Heart left ventricle (tissue), 16 donors: ENCODE results near the gene EMC7. TPM values are rescaled to one million over a fixed set of nuclear protein-coding genes. Genes with fewer than 3 reads are reported as not detected.

ENCODE experiments used
- ATAC-seq, 4 donors: fragments of 200-7000 bp; cut with Tn5 transposase; one replicate each; pipeline ENCODE4 v1.9.1; 2020 to 2022; ENCODE audit warnings: moderate library complexity in 4 of 4, mild to moderate bottlenecking in 3 of 4, moderate number of reproducible peaks in 1 of 4
- DNase-seq, 5 donors: peaks; one replicate each; pipeline ENCODE4 v3.0.0-alpha.2; 2020
- H3K27ac ChIP-seq, 12 donors: fragments of 200-600 bp; sonication (generic) in 4 of 12; one replicate each; pipeline versions ENCODE4 v1.5.0 to v1.8.0; 2016 to 2022; ENCODE audit warnings: mild to moderate bottlenecking in 2 of 12
- H3K27me3 ChIP-seq, 9 donors: fragments of 200-600 bp; sonication (generic) in 2 of 9; one replicate each; pipeline versions ENCODE4 v1.5.1 to v1.8.0; 2016 to 2022; ENCODE audit warnings: mild to moderate bottlenecking in 3 of 9
- H3K36me3 ChIP-seq, 9 donors: fragments of 200-600 bp; sonication (generic) in 2 of 9; one replicate each; pipeline versions ENCODE4 v1.5.0 to v1.8.0; 2018 to 2022; ENCODE audit warnings: mild to moderate bottlenecking in 2 of 9
- H3K4me1 ChIP-seq, 12 donors: fragments of 200-600 bp; sonication (generic) in 4 of 12; one replicate each; pipeline versions ENCODE4 v1.5.0 to v1.8.0; 2016 to 2022; ENCODE audit warnings: mild to moderate bottlenecking in 3 of 12
- H3K4me3 ChIP-seq, 12 donors: fragments of 200-600 bp; sonication (generic) in 4 of 12; one replicate each; pipeline versions ENCODE4 v1.5.0 to v1.8.0; 2017 to 2022; ENCODE audit warnings: mild to moderate bottlenecking in 9 of 12, moderate library complexity in 4 of 12
- H3K9me3 ChIP-seq, 12 donors: fragments of 200-600 bp; sonication (generic) in 4 of 12; one replicate each; pipeline versions ENCODE4 v1.5.0 to v1.8.0; 2016 to 2022; ENCODE audit warnings: mild to moderate bottlenecking in 1 of 12
- POLR2A ChIP-seq, 2 donors: fragments of 450-650 bp; IDR thresholded peaks; one replicate each; pipeline ENCODE4 v1.6.1; 2017; ENCODE audit warnings: antibody characterized with exemption in 2 of 2, mild to moderate bottlenecking in 2 of 2, moderate library complexity in 2 of 2
- WGBS, 4 donors: extraction: QIAGEN DNeasy Blood & Tissue Kit in 2 of 4; methylation state at CpG; one replicate each; pipeline versions ENCODE4 v1.1.5 to v1.1.7; 2013 to 2018; 5-methylcytosine and 5-hydroxymethylcytosine counted together
- intact Hi-C, 10 donors: fragments of 100-400 bp; cut with DNase I; formaldehyde crosslinking; loops; one replicate each; pipeline versions ENCODE4 v1.11.1 to v1.14.2; 2022
- polyA plus RNA-seq, 2 donors: library from polyadenylated mRNA; stranded (reverse); fragments of 200-250 nt; gene quantifications; one replicate each; pipeline ENCODE4 v1.2.3, GENCODE V29; 2013
- total RNA-seq, 9 donors: library from RNA; depleted of rRNA in 2 of 9; stranded (reverse); fragments of >200 nt in 2 of 9; fragmentation: NEBNext Ultra II Directional in 3 of 9; extraction: Animal tissue kit (Norgen Biotek cat#: 25700) in 3 of 9; gene quantifications; one replicate each; pipeline versions ENCODE4 v1.1.0 to v1.2.4, GENCODE V29; 2016 to 2023
- TF ChIP-seq, protein P1 (sequence below), 12 donors: fragments of 200-600 bp; sonication (generic) in 4 of 12; IDR thresholded peaks; one replicate each; pipeline versions ENCODE4 v1.5.0 to v1.8.0; 2018 to 2022; ENCODE audit warnings: antibody characterized with exemption in 12 of 12, mild to moderate bottlenecking in 5 of 12
- donor health status: ischemic (EF 13 %, LVEDD 7.1; RV severe dilation, severe dysfunction).
- donor health status: healthy with polysubstance abuse.
- donor health status: DM: no; HTN: yes; CAD: no.
- donor health status: DM: no; HTN: no; CAD: no.
- donor health status: ischemic (EF 25% LVEDD 6.9; RV normal size, moderate dysfunction).
- donor health status: ischemic (EF 25% LVEDD 5.7; RV mildly dilated, moderate dysfunction).
- donor health status: healthy.
- donor health status: DM: yes; HTN: yes; CAD: no.
- donor health status: ischemic (EF 35%, LVEDD 5.7; RV mildly dilated, moderate dysfunction).
- donor health status: nonischemic (EF 11% LVEDD 7.7; RV severe dilation, severe dysfunction).
- donor health status: DM: yes; HTN: yes; CAD: no.
- donor health status: PGD.
- donor health status: ischemic (EF 29% LVEDD 5.4; RV normal size, mild dysfunction).
- donor health status: nonischemic (EF 23%, LVEDD 6.1; RV moderate dilation, normal function).

Gene EMC7
- total and polyA plus RNA-seq, 11 donors: 28.9 to 143 (median 65.2) TPM

DNA sequence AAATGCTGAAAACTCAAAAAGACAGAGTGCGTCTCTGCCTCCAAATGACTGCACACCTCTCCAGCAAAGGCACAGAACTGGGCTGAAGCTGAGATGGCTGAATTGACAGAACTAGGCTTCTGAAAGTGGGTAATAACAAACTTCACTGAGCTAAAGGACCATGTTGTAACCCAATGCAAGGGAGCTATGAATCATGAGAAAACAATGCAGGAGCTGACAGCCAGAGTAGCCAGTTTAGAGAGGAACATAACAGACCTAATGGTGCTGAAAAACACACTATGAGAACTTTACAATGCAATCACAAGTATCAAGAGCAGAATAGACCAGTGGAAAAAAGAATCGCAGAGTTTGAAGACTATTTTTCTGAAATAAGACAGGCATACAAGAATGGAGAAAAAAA, 52.5 kb downstream of the EMC7 start:
- H3K9me3 ChIP-seq: peaks cover 0 to 45% (median 15%) of the 10 kb centered on the region in 12 donors
- no peaks in the 10 kb centered on the region for H3K36me3 ChIP-seq
- intact Hi-C loops: no loop called here
- H3K27ac ChIP-seq: no peak overlapping the region
- no peak for DNase-seq
- TF ChIP-seq POLR2A (IDR thresholded peaks at IDR 0.05): no peak
- TF ChIP-seq, protein P1, sequence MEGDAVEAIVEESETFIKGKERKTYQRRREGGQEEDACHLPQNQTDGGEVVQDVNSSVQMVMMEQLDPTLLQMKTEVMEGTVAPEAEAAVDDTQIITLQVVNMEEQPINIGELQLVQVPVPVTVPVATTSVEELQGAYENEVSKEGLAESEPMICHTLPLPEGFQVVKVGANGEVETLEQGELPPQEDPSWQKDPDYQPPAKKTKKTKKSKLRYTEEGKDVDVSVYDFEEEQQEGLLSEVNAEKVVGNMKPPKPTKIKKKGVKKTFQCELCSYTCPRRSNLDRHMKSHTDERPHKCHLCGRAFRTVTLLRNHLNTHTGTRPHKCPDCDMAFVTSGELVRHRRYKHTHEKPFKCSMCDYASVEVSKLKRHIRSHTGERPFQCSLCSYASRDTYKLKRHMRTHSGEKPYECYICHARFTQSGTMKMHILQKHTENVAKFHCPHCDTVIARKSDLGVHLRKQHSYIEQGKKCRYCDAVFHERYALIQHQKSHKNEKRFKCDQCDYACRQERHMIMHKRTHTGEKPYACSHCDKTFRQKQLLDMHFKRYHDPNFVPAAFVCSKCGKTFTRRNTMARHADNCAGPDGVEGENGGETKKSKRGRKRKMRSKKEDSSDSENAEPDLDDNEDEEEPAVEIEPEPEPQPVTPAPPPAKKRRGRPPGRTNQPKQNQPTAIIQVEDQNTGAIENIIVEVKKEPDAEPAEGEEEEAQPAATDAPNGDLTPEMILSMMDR (IDR thresholded peaks at IDR 0.05): no peak
- WGBS, 4 donors: 93 to 99% (median 97%) methylated on average over 2 of the region's 2 CpGs
- ATAC-seq: no peak
- no peak overlapping the region for H3K4me3 ChIP-seq
- no peaks in the 10 kb centered on the region for H3K4me1 ChIP-seq
- H3K27me3 ChIP-seq: no peaks in the 10 kb centered on the region

GRCh38 chr15:34047893-34048775, 53.5 kb downstream of the EMC7 start:
- peak in 3 of 4 donors; percentile 34 to 55 (median 54) for ATAC-seq
- H3K27ac ChIP-seq: peak overlapping the region in 3 of 12 donors; percentile 15 to 49 (median 48)
- TF ChIP-seq, protein P1 (IDR thresholded peaks at IDR 0.05): no peak
- no peak for TF ChIP-seq POLR2A (IDR thresholded peaks at IDR 0.05)
- intact Hi-C loops: no loop called here
- no peak overlapping the region for H3K4me3 ChIP-seq
- H3K27me3 ChIP-seq: no peaks in the 10 kb centered on the region
- H3K36me3 ChIP-seq: no peaks in the 10 kb centered on the region
- WGBS, 4 donors: 70 to 77% (median 71%) methylated on average over 9 to 10 of the region's 10 CpGs
- peak in 2 of 5 donors; percentile 23 to 70 for DNase-seq
- H3K4me1 ChIP-seq: no peaks in the 10 kb centered on the region
- H3K9me3 ChIP-seq: peaks cover 0 to 43% (median 15%) of the 10 kb centered on the region in 12 donors

GRCh38 chr15:34046471-34047145, 55.1 kb downstream of the EMC7 start:
- no peak for ATAC-seq
- H3K9me3 ChIP-seq: peaks cover 0 to 28% (median 15%) of the 10 kb centered on the region in 12 donors
- H3K4me1 ChIP-seq: no peaks in the 10 kb centered on the region
- WGBS, 4 donors: 89 to 94% (median 94%) methylated on average over 16 of the region's 16 CpGs
- no peaks in the 10 kb centered on the region for H3K27me3 ChIP-seq
- TF ChIP-seq, protein P1 (IDR thresholded peaks at IDR 0.05): no peak
- no peak for TF ChIP-seq POLR2A (IDR thresholded peaks at IDR 0.05)
- H3K27ac ChIP-seq: no peak overlapping the region
- H3K4me3 ChIP-seq: no peak overlapping the region
- intact Hi-C loops: no loop called here
- DNase-seq: no peak
- H3K36me3 ChIP-seq: no peaks in the 10 kb centered on the region

DNA sequence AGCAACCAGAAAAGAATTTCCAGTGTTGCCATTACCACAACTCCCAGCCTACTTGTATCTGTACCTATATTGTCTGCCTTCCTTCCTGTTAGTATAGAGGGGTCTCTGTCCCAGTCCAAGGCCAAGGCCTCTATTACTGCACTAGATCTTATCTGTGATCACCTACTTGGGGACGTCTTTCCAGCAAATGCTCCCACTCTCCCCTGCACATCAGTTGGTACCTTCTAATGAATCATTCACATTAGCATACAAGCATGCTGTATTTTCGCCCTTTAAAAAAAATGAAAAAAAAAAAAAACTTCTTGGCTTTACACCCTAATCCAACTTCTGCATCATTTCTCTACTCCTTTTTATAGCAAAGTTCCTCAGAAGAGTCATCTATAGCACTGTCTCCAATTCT, 57.8 kb downstream of the EMC7 start:
- ATAC-seq: no peak
- 75 to 88% (median 81%) methylated on average over 2 of the region's 2 CpGs for WGBS, 4 donors
- intact Hi-C loops: no loop called here
- no peaks in the 10 kb centered on the region for H3K36me3 ChIP-seq
- no peak overlapping the region for H3K27ac ChIP-seq
- H3K27me3 ChIP-seq: no peaks in the 10 kb centered on the region
- H3K4me1 ChIP-seq: peaks cover 0 to 15% (median 9%) of the 10 kb centered on the region in 12 donors
- H3K4me3 ChIP-seq: no peak overlapping the region
- DNase-seq: no peak
- TF ChIP-seq, protein P1 (IDR thresholded peaks at IDR 0.05): no peak
- TF ChIP-seq POLR2A (IDR thresholded peaks at IDR 0.05): no peak
- no peaks in the 10 kb centered on the region for H3K9me3 ChIP-seq
